ENCODE results near the gene MYO1D.

- TF ChIP-seq, protein P1, sequence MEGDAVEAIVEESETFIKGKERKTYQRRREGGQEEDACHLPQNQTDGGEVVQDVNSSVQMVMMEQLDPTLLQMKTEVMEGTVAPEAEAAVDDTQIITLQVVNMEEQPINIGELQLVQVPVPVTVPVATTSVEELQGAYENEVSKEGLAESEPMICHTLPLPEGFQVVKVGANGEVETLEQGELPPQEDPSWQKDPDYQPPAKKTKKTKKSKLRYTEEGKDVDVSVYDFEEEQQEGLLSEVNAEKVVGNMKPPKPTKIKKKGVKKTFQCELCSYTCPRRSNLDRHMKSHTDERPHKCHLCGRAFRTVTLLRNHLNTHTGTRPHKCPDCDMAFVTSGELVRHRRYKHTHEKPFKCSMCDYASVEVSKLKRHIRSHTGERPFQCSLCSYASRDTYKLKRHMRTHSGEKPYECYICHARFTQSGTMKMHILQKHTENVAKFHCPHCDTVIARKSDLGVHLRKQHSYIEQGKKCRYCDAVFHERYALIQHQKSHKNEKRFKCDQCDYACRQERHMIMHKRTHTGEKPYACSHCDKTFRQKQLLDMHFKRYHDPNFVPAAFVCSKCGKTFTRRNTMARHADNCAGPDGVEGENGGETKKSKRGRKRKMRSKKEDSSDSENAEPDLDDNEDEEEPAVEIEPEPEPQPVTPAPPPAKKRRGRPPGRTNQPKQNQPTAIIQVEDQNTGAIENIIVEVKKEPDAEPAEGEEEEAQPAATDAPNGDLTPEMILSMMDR (conservative IDR thresholded peaks at IDR 0.05; ENCODE audit: low read length), result no peak
- TF ChIP-seq EZH2phosphoT487 (IDR thresholded peaks at IDR 0.05; ENCODE audit: borderline replicate concordance, low read depth, low read length), result no peak
Measured at GRCh38 chr17:32453370-32453769, 423.6 kb downstream of the MYO1D start.
